Colonic mucosa (tissue), 4 donors: Measurements from ENCODE around the gene DTWD2. TPM values are rescaled to one million over a fixed set of nuclear protein-coding genes. Genes with fewer than 3 reads are reported as not detected.
"Not testable (repeated sequence)": the region's sequence is repeated elsewhere in the genome, so short reads cannot be mapped to it uniquely, and the experiment has no call there.

Experiments
- DNase-seq: peaks from one replicate; pipeline ENCODE4 v3.0.0-alpha.2; 2020
- H3K27ac ChIP-seq: fragments of 200-600 bp; one replicate; pipeline ENCODE4 v1.8.0; 2021
- H3K27me3 ChIP-seq: fragments of 200-600 bp; one replicate; pipeline ENCODE4 v1.8.0; 2021
- H3K36me3 ChIP-seq: fragments of 200-600 bp; one replicate; pipeline ENCODE4 v1.8.0; 2021
- H3K4me1 ChIP-seq: fragments of 200-600 bp; one replicate; pipeline ENCODE4 v1.8.0; 2021; ENCODE audit warnings: mild to moderate bottlenecking
- H3K4me3 ChIP-seq: fragments of 200-600 bp; one replicate; pipeline ENCODE4 v1.8.0; 2021
- H3K9ac ChIP-seq, 2 donors: one replicate each; pipeline ENCODE4 v1.7.0; 2013; ENCODE audit warnings: control low read depth in 2 of 2, low read depth in 2 of 2, low read length in 2 of 2
- H3K9me3 ChIP-seq: fragments of 200-600 bp; one replicate; pipeline ENCODE4 v1.8.0; 2021
- intact Hi-C: fragments of 100-400 bp; cut with DNase I; formaldehyde crosslinking; loops from one replicate; pipeline ENCODE4 v1.14.1; 2022
- total RNA-seq, 2 donors: library from RNA; stranded (reverse); fragmentation: NEBNext Ultra II Directional in 1 of 2; extraction: Animal tissue kit (Norgen Biotek cat#: 25700) in 1 of 2; gene quantifications; one replicate each; pipeline ENCODE4 v1.2.1, GENCODE V29; 2021
- TF ChIP-seq, protein P1 (sequence below): fragments of 200-600 bp; IDR thresholded peaks from one replicate; pipeline ENCODE4 v1.8.0; 2022; ENCODE audit warnings: antibody characterized with exemption, mild to moderate bottlenecking
- donor health status: healthy.
- donor health status: DM: no; HTN: no; CAD: no.
- donor health status: DM: no; HTN: no; CAD: no.

The DTWD2 gene
- total RNA-seq, 2 donors from 2014 or later, result 7.5 to 11.7 TPM

DNA sequence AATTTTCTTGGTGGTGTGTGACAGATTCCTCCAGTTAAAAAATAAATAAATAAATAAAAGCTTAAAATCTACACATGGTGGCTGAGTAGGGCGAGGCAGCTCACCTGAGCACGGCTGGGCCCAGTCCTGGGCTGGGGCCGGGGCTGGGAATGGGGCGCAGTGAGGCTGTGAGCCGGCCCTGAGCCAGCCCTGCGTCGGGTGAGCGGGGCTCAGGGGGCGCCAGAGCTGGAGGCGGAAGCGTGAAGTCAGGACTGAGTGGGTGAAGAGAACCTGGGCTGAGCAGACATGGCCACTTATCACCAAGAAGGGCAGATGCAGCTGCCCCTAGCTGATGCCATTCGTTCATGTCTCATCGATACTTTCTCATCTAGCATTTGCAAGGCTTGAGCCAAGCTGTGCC lies 22.8 kb upstream of the DTWD2 start:
- H3K36me3 ChIP-seq, result no peaks in the 10 kb centered on the region
- TF ChIP-seq, protein P1, sequence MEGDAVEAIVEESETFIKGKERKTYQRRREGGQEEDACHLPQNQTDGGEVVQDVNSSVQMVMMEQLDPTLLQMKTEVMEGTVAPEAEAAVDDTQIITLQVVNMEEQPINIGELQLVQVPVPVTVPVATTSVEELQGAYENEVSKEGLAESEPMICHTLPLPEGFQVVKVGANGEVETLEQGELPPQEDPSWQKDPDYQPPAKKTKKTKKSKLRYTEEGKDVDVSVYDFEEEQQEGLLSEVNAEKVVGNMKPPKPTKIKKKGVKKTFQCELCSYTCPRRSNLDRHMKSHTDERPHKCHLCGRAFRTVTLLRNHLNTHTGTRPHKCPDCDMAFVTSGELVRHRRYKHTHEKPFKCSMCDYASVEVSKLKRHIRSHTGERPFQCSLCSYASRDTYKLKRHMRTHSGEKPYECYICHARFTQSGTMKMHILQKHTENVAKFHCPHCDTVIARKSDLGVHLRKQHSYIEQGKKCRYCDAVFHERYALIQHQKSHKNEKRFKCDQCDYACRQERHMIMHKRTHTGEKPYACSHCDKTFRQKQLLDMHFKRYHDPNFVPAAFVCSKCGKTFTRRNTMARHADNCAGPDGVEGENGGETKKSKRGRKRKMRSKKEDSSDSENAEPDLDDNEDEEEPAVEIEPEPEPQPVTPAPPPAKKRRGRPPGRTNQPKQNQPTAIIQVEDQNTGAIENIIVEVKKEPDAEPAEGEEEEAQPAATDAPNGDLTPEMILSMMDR, result no peak
- no peak overlapping the region for H3K9ac ChIP-seq
- H3K27me3 ChIP-seq, result no peaks in the 10 kb centered on the region
- no peaks in the 10 kb centered on the region for H3K4me1 ChIP-seq
- H3K9me3 ChIP-seq, result no peaks in the 10 kb centered on the region
- H3K27ac ChIP-seq, result no peak overlapping the region
- H3K4me3 ChIP-seq, result no peak overlapping the region
- no peak for DNase-seq
- intact Hi-C loops, result no loop called here

- H3K27ac ChIP-seq, result no peak overlapping the region
- no peaks in the 10 kb centered on the region for H3K36me3 ChIP-seq
- H3K27me3 ChIP-seq, result no peaks in the 10 kb centered on the region
- intact Hi-C loops, result no loop called here
- TF ChIP-seq, protein P1, result no peak
- no peak overlapping the region for H3K4me3 ChIP-seq
- no peaks in the 10 kb centered on the region for H3K4me1 ChIP-seq
- H3K9me3 ChIP-seq, result no peaks in the 10 kb centered on the region
- no peak for DNase-seq
- H3K9ac ChIP-seq, result no peak overlapping the region
These were observed 21.9 kb upstream of the DTWD2 start for GRCh38 chr5:119010206-119010605.

GRCh38 chr5:119009131-119009530 lies 20.8 kb upstream of the DTWD2 start:
- no peaks in the 10 kb centered on the region for H3K36me3 ChIP-seq
- TF ChIP-seq, protein P1, result no peak
- no peaks in the 10 kb centered on the region for H3K4me1 ChIP-seq
- no peak overlapping the region for H3K27ac ChIP-seq
- DNase-seq, result no peak
- H3K4me3 ChIP-seq, result no peak overlapping the region
- H3K9ac ChIP-seq, result no peak overlapping the region
- intact Hi-C loops, result no loop called here
- no peaks in the 10 kb centered on the region for H3K27me3 ChIP-seq
- no peaks in the 10 kb centered on the region for H3K9me3 ChIP-seq

DNA sequence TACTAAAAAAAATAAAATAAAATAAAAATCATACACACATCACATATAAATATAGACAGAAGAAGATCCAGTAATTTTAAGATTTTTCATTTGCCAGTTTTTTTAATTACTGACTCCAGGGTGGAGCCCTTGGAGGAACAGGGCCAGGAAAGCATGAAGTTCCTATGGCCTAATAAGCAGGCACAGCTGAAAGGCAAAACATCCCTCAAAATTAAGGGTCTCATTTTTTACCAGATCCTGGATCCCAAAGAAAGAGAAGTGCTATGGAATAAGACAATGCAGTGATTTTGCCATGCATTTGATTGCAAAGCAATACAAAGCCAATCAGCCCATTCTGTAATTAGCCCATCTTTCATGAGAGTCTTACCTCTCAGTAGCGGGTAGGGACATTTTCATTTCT lies 11.3 kb upstream of the DTWD2 start:
- Histone ChIP-seq H3K9ac (no peak overlapping the region), H3K27me3 (no peaks in the 10 kb centered on the region), H3K36me3 (no peaks in the 10 kb centered on the region), H3K4me1 (no peaks in the 10 kb centered on the region), H3K27ac (no peak overlapping the region), H3K4me3 (no peak overlapping the region), H3K9me3 (no peaks in the 10 kb centered on the region)
- DNase-seq, result no peak
- intact Hi-C loops, result no loop called here
- TF ChIP-seq, protein P1, result no peak

DNA sequence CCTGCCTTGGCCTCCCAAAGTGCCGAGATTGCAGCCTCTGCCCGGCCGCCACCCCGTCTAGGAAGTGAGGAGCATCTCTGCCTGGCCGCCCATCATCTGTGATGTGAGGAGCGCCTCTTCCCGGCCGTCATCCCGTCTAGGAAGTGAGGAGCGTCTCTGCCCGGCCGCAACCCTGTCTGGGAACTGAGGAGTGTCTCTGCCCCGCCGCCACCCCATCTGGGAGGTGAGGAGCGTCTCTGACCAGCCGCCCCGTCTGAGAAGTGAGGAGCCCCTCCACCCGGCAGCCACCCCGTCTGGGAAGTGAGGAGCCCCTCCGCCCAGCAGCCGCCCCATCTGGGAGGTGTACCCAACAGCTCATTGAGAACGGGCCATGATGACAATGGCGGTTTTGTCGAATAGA lies 10.5 kb upstream of the DTWD2 start:
- H3K27ac ChIP-seq, H3K9me3 ChIP-seq, H3K4me3 ChIP-seq, H3K4me1 ChIP-seq, H3K27me3 ChIP-seq, intact Hi-C loops, H3K36me3 ChIP-seq, DNase-seq, H3K9ac ChIP-seq: not testable (repeated sequence)

GRCh38 chr5:118996098-118996497 lies 7.8 kb upstream of the DTWD2 start:
- H3K9me3 ChIP-seq, result no peaks in the 10 kb centered on the region
- TF ChIP-seq, protein P1, result no peak
- intact Hi-C loops, result no loop called here
- no peak overlapping the region for H3K9ac ChIP-seq
- H3K27me3 ChIP-seq, result no peaks in the 10 kb centered on the region
- no peaks in the 10 kb centered on the region for H3K4me1 ChIP-seq
- no peak for DNase-seq
- H3K36me3 ChIP-seq, result no peaks in the 10 kb centered on the region
- H3K27ac ChIP-seq, result no peak overlapping the region
- no peak overlapping the region for H3K4me3 ChIP-seq
